ENCODE measurements around the gene BFSP1.

GRCh38 chr20:17490501-17490900 is 40.7 kb downstream of the BFSP1 start:
- TF ChIP-seq CREB5 (CRISPR knock-in tag; IDR thresholded peaks at IDR 0.05; ENCODE audit: low read depth): no peak
- TF ChIP-seq ZNF565 (CRISPR knock-in tag; conservative IDR thresholded peaks at IDR 0.05; ENCODE audit: low read depth): no peak
- no peak for TF ChIP-seq CSRNP3 (CRISPR knock-in tag; IDR thresholded peaks at IDR 0.05)
- TF ChIP-seq ZFP3 (CRISPR knock-in tag; IDR thresholded peaks at IDR 0.05): no peak
- no peak for TF ChIP-seq PPARA (CRISPR knock-in tag; IDR thresholded peaks at IDR 0.05; ENCODE audit: borderline replicate concordance)
- no peak for TF ChIP-seq PATZ1 (CRISPR knock-in tag; IDR thresholded peaks at IDR 0.05; ENCODE audit: borderline replicate concordance)
- TF ChIP-seq CSDC2 (CRISPR knock-in tag; IDR thresholded peaks at IDR 0.05): no peak
- TF ChIP-seq ZNF8 (CRISPR knock-in tag; IDR thresholded peaks at IDR 0.05): no peak
- no peak for TF ChIP-seq TSHZ2 (CRISPR knock-in tag; IDR thresholded peaks at IDR 0.05)
- no peak for TF ChIP-seq ZNF70 (CRISPR knock-in tag; IDR thresholded peaks at IDR 0.05)
- no peak for TF ChIP-seq OSR1 (CRISPR knock-in tag; IDR thresholded peaks at IDR 0.05)
- no peak for TF ChIP-seq ESRRG (CRISPR knock-in tag; IDR thresholded peaks at IDR 0.05)
- no peak for TF ChIP-seq TOX (CRISPR knock-in tag; IDR thresholded peaks at IDR 0.05; ENCODE audit: borderline replicate concordance)

All from SK-N-SH treated with all-trans-retinoic acid at 6 μM for 48 hours (cell line).